Uterus (tissue), 2 donors: ENCODE measurements around the gene CHRND.

ENCODE experiments used
- POLR2A ChIP-seq, 2 donors: fragments of 450-650 bp; IDR thresholded peaks; one replicate each; pipeline ENCODE4 v1.6.1; 2016; ENCODE audit warnings: antibody characterized with exemption in 2 of 2, mild to moderate bottlenecking in 1 of 2, moderate library complexity in 1 of 2
- TF ChIP-seq, protein P1 (sequence below), 4 experiments: fragments of 200-600 bp in 2 of 4; fragments of 450-650 bp in 2 of 4; sonication (generic) in 2 of 4; IDR thresholded peaks; one replicate each; pipeline ENCODE4 v1.5.1; 2016 to 2019; ENCODE audit warnings: antibody characterized with exemption in 4 of 4, mild to moderate bottlenecking in 2 of 4, moderate library complexity in 1 of 4

DNA sequence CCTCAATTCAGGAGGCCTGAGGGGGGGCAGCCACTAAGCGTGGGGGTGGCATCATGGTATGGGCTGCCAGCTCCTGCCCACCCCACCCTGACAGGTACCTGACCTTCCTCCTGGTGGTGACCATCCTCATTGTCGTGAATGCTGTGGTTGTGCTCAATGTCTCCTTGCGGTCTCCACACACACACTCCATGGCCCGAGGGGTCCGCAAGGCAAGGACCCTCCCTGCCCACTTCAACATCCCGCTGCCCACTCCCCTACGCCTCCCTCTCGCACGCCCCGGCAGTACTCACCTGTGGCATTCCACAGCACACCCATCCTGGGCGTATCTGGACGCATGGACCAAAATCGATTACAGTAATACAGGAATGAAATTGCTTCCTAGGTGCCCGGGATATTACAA is 17.5 kb downstream of the CHRND start:
- TF ChIP-seq, protein P1, sequence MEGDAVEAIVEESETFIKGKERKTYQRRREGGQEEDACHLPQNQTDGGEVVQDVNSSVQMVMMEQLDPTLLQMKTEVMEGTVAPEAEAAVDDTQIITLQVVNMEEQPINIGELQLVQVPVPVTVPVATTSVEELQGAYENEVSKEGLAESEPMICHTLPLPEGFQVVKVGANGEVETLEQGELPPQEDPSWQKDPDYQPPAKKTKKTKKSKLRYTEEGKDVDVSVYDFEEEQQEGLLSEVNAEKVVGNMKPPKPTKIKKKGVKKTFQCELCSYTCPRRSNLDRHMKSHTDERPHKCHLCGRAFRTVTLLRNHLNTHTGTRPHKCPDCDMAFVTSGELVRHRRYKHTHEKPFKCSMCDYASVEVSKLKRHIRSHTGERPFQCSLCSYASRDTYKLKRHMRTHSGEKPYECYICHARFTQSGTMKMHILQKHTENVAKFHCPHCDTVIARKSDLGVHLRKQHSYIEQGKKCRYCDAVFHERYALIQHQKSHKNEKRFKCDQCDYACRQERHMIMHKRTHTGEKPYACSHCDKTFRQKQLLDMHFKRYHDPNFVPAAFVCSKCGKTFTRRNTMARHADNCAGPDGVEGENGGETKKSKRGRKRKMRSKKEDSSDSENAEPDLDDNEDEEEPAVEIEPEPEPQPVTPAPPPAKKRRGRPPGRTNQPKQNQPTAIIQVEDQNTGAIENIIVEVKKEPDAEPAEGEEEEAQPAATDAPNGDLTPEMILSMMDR (IDR thresholded peaks at IDR 0.05) = no peak
- no peak for TF ChIP-seq POLR2A (IDR thresholded peaks at IDR 0.05)
